CD4-positive, alpha-beta T cell (primary cell): ENCODE data around the gene SLC9A8. TPM values are rescaled to one million over a fixed set of nuclear protein-coding genes. Genes with fewer than 3 reads are reported as not detected.

Experiments
- ATAC-seq: fragments of 200-7000 bp; cut with Tn5 transposase; one replicate; pipeline ENCODE4 v1.10.0; 2022; ENCODE audit warnings: mild to moderate bottlenecking; ENCODE audit not compliant: poor library complexity
- CTCF ChIA-PET: fragments of 350-600 bp; sonication (Branson Sonifier 250); formaldehyde crosslinking; loops from one replicate; lab custom pipeline; 2021; ENCODE audit warnings: antibody characterized with exemption, inconsistent platforms; lab: Charles Lee
- POLR2A ChIA-PET: fragments of 350-600 bp; sonication (Branson Sonifier 250); formaldehyde crosslinking; loops from one replicate; lab custom pipeline; 2021; ENCODE audit warnings: antibody characterized with exemption, inconsistent platforms; lab: Charles Lee
- DNase-seq, 14 experiments: peaks; one replicate each; pipeline ENCODE4 v3.0.0-alpha.2; 2013 to 2020; ENCODE audit warnings: mixed read lengths in 2 of 14
- H3K27ac ChIP-seq, 2 donors: one replicate each; pipeline versions ENCODE4 v1.5.1 to v1.7.0; 2013; ENCODE audit warnings: low read length in 2 of 2, low read depth in 1 of 2, mild to moderate bottlenecking in 1 of 2
- H3K27me3 ChIP-seq, 2 experiments: 1 replicate in 1 of 2; 2 replicates in 1 of 2; pipeline versions ENCODE4 v1.6.1 to v1.7.0; 2013; ENCODE audit warnings: low read length in 2 of 2, control low read depth in 1 of 2, mild to moderate bottlenecking in 1 of 2, moderate library complexity in 1 of 2; ENCODE audit not compliant: insufficient read depth in 2 of 2, control insufficient read depth in 1 of 2
- H3K36me3 ChIP-seq: one replicate; pipeline ENCODE4 v1.6.1; 2013; ENCODE audit warnings: low read length, control low read depth; ENCODE audit not compliant: insufficient read depth
- H3K4me1 ChIP-seq: one replicate; pipeline ENCODE4 v1.6.1; 2013; ENCODE audit warnings: low read length, control low read depth; ENCODE audit not compliant: insufficient read depth
- H3K4me3 ChIP-seq: one replicate; pipeline ENCODE4 v1.5.1; 2013; ENCODE audit warnings: mild to moderate bottlenecking, low read length, moderate library complexity
- H3K9me3 ChIP-seq, 2 experiments: 1 replicate in 1 of 2; 2 replicates in 1 of 2; pipeline versions ENCODE4 v1.6.1 to v1.7.0; 2013; ENCODE audit warnings: low read length in 2 of 2, mild to moderate bottlenecking in 2 of 2, control low read depth in 1 of 2, moderate library complexity in 1 of 2; ENCODE audit not compliant: control insufficient read depth in 1 of 2, insufficient read depth in 1 of 2
- H3K27ac Mint-ChIP-seq: one replicate; pipeline ENCODE4 v1.8.0; 2020; ENCODE audit warnings: mixed read lengths
- H3K27me3 Mint-ChIP-seq: one replicate; pipeline ENCODE4 v1.8.0; 2021; ENCODE audit warnings: mixed read lengths
- H3K36me3 Mint-ChIP-seq: one replicate; pipeline ENCODE4 v1.8.0; 2021; ENCODE audit warnings: low read depth, mixed read lengths
- H3K4me1 Mint-ChIP-seq: one replicate; pipeline ENCODE4 v1.8.0; 2021; ENCODE audit warnings: low read depth, mixed read lengths
- H3K4me3 Mint-ChIP-seq: one replicate; pipeline ENCODE4 v1.8.0; 2020; ENCODE audit warnings: mild to moderate bottlenecking, mixed read lengths
- H3K9me3 Mint-ChIP-seq: one replicate; pipeline ENCODE4 v1.8.0; 2020; ENCODE audit warnings: mixed read lengths
- intact Hi-C, 2 experiments: fragments of 100-400 bp; cut with DNase I in 1 of 2; cut with micrococcal nuclease in 1 of 2; formaldehyde crosslinking; loops; one replicate each; pipeline versions ENCODE4 v1.15.1 to v1.9.0; 2023 to 2025; cut with DNase I, micrococcal nuclease
- total RNA-seq, 174 experiments: library from RNA in 2 of 174; stranded (reverse) in 2 of 174; gene quantifications; one replicate each; pipeline ENCODE4 v1.2.3 and lab custom pipeline; 2021 to 2026
- TF ChIP-seq, protein P1 (sequence below): fragments of 200-600 bp; IDR thresholded peaks from one replicate; pipeline ENCODE4 v1.8.0; 2022; ENCODE audit warnings: antibody characterized with exemption, mild to moderate bottlenecking

Gene SLC9A8
- total RNA-seq, 2 experiments from 2014 or later, result 29.5 to 30.2 TPM

GRCh38 chr20:49832632-49833327, 20.2 kb downstream of the SLC9A8 start:
- CTCF ChIA-PET, result interaction anchor here (0.7 kb wide), 1 partner anchor 13 kb away, joined by 3 read pairs; no protein-coding TSS in a partner anchor
- Mint-ChIP-seq H3K9me3 (no peaks in the 10 kb centered on the region), H3K27ac (no peak overlapping the region), H3K4me1 (no peaks in the 10 kb centered on the region), H3K27me3 (no peaks in the 10 kb centered on the region), H3K36me3 (peaks cover 63% of the 10 kb centered on the region), H3K4me3 (no peak overlapping the region)
- POLR2A ChIA-PET, result no interaction called here
- TF ChIP-seq, protein P1, sequence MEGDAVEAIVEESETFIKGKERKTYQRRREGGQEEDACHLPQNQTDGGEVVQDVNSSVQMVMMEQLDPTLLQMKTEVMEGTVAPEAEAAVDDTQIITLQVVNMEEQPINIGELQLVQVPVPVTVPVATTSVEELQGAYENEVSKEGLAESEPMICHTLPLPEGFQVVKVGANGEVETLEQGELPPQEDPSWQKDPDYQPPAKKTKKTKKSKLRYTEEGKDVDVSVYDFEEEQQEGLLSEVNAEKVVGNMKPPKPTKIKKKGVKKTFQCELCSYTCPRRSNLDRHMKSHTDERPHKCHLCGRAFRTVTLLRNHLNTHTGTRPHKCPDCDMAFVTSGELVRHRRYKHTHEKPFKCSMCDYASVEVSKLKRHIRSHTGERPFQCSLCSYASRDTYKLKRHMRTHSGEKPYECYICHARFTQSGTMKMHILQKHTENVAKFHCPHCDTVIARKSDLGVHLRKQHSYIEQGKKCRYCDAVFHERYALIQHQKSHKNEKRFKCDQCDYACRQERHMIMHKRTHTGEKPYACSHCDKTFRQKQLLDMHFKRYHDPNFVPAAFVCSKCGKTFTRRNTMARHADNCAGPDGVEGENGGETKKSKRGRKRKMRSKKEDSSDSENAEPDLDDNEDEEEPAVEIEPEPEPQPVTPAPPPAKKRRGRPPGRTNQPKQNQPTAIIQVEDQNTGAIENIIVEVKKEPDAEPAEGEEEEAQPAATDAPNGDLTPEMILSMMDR, result no peak
- no peaks in the 10 kb centered on the region for H3K9me3 ChIP-seq
- DNase-seq, result no peak
- peaks cover 42% of the 10 kb centered on the region for H3K36me3 ChIP-seq
- H3K27ac ChIP-seq, result no peak overlapping the region
- no peaks in the 10 kb centered on the region for H3K4me1 ChIP-seq
- intact Hi-C loops, result no loop called here
- no peaks in the 10 kb centered on the region for H3K27me3 ChIP-seq
- H3K4me3 ChIP-seq, result no peak overlapping the region
- no peak for ATAC-seq

GRCh38 chr20:49833483-49833882, 20.9 kb downstream of the SLC9A8 start:
- Mint-ChIP-seq H3K4me3 (no peak overlapping the region), H3K27me3 (no peaks in the 10 kb centered on the region), H3K9me3 (no peaks in the 10 kb centered on the region), H3K36me3 (peaks cover 67% of the 10 kb centered on the region), H3K27ac (no peak overlapping the region), H3K4me1 (no peaks in the 10 kb centered on the region)
- Histone ChIP-seq H3K36me3 (peaks cover 45% of the 10 kb centered on the region), H3K4me1 (no peaks in the 10 kb centered on the region), H3K27ac (no peak overlapping the region), H3K4me3 (no peak overlapping the region), H3K27me3 (no peaks in the 10 kb centered on the region), H3K9me3 (no peaks in the 10 kb centered on the region)
- ChIA-PET CTCF (interaction anchor here (2.0 kb wide), 1 partner anchor 13 kb away, joined by 6 read pairs; no protein-coding TSS in a partner anchor), POLR2A (no interaction called here)
- TF ChIP-seq, protein P1, result no peak
- intact Hi-C loops, result no loop called here
- ATAC-seq (no peak), DNase-seq (no peak)

DNA sequence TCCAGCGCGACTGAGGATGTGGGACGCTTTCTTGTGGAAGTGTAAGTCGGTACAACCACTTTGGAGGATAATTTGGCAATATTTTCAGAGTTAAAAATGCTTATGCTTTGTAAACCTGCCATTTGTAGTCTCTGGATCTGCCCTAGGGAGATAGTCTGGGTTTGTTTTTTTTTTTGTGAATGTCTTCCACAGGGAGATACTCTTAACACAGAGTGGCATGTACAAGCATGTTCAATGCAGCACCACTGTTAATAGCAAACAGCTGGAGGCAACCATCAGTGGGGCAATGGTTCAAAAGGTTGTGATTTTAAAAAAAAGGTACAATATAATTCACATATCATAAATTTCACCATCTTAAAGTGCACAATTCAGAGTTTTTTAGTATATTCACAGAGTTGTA, 22.4 kb downstream of the SLC9A8 start:
- Mint-ChIP-seq H3K4me3 (no peak overlapping the region), H3K27me3 (no peaks in the 10 kb centered on the region), H3K36me3 (peaks cover 69% of the 10 kb centered on the region), H3K27ac (no peak overlapping the region), H3K4me1 (no peaks in the 10 kb centered on the region), H3K9me3 (no peaks in the 10 kb centered on the region)
- no peak overlapping the region for H3K4me3 ChIP-seq
- no peak for ATAC-seq
- no peaks in the 10 kb centered on the region for H3K4me1 ChIP-seq
- CTCF ChIA-PET, result interaction anchor here (2.0 kb wide), 1 partner anchor 11 kb away, joined by 6 read pairs; no protein-coding TSS in a partner anchor
- H3K9me3 ChIP-seq, result no peaks in the 10 kb centered on the region
- H3K27ac ChIP-seq, result no peak overlapping the region
- H3K36me3 ChIP-seq, result peaks cover 43% of the 10 kb centered on the region
- no peak for DNase-seq
- no peaks in the 10 kb centered on the region for H3K27me3 ChIP-seq
- intact Hi-C loops, result no loop called here
- POLR2A ChIA-PET, result no interaction called here
- TF ChIP-seq, protein P1, result no peak
